Measurements from ENCODE around the gene ANKS1B. TPM values are rescaled to one million over a fixed set of nuclear protein-coding genes. Genes with fewer than 3 reads are reported as not detected.

Gene ANKS1B
- total and polyA plus RNA-seq, 7 donors, result 0.46 to 7.4 (median 3.6) TPM

- Histone ChIP-seq H3K27ac (no peak overlapping the region), H3K9me3 (no peaks in the 10 kb centered on the region), H3K27me3 (ENCODE audit: insufficient read depth in 3 of 3, low read length in 2 of 3) (peaks cover 0 to 4% (median 0%) of the 10 kb centered on the region in 3 donors), H3K36me3 (ENCODE audit: insufficient read depth in 1 of 2, low read depth in 1 of 2) (peaks cover 0 to 2% of the 10 kb centered on the region in 2 donors), H3K4me1 (no peaks in the 10 kb centered on the region), H3K4me3 (no peak overlapping the region)
- no peak for TF ChIP-seq CTCF (IDR thresholded peaks at IDR 0.05)
- WGBS, 3 donors, result 77 to 85% (median 77%) methylated on average over 4 of the region's 4 CpGs
- no peak for ATAC-seq
- intact Hi-C loops (cut with DNase I), result no loop called here
- DNase-seq, result no peak
These were observed 1243.6 kb downstream of the ANKS1B start for GRCh38 chr12:98741196-98741555.

GRCh38 chr12:98740751-98741150 is 1244.0 kb downstream of the ANKS1B start:
- Histone ChIP-seq H3K36me3 (ENCODE audit: insufficient read depth in 1 of 2, low read depth in 1 of 2) (peaks cover 0 to 7% of the 10 kb centered on the region in 2 donors), H3K4me1 (no peaks in the 10 kb centered on the region), H3K9me3 (no peaks in the 10 kb centered on the region), H3K27ac (no peak overlapping the region), H3K27me3 (ENCODE audit: insufficient read depth in 3 of 3, low read length in 2 of 3) (no peaks in the 10 kb centered on the region), H3K4me3 (no peak overlapping the region)
- DNase-seq, result no peak
- no peak for ATAC-seq
- TF ChIP-seq CTCF (IDR thresholded peaks at IDR 0.05), result no peak
- WGBS, 3 donors, result 73 to 80% (median 79%) methylated on average over 1 of the region's 1 CpG
- intact Hi-C loops (cut with DNase I), result no loop called here

GRCh38 chr12:98738539-98738938 is 1246.2 kb downstream of the ANKS1B start:
- WGBS, 3 donors, result 67 to 85% (median 79%) methylated on average over 2 of the region's 2 CpGs
- peaks cover 0 to 22% of the 10 kb centered on the region in 2 donors for H3K36me3 ChIP-seq (ENCODE audit: insufficient read depth in 1 of 2, low read depth in 1 of 2)
- no peak overlapping the region for H3K4me3 ChIP-seq
- ATAC-seq, result no peak
- H3K9me3 ChIP-seq, result no peaks in the 10 kb centered on the region
- no peaks in the 10 kb centered on the region for H3K4me1 ChIP-seq
- H3K27me3 ChIP-seq (ENCODE audit: insufficient read depth in 3 of 3, low read length in 2 of 3), result no peaks in the 10 kb centered on the region
- H3K27ac ChIP-seq, result no peak overlapping the region
- intact Hi-C loops (cut with DNase I), result no loop called here
- TF ChIP-seq CTCF (IDR thresholded peaks at IDR 0.05), result no peak
- no peak for DNase-seq

GRCh38 chr12:98738002-98738401 is 1246.7 kb downstream of the ANKS1B start:
- intact Hi-C loops (cut with DNase I), result no loop called here
- TF ChIP-seq CTCF (IDR thresholded peaks at IDR 0.05), result no peak
- Histone ChIP-seq H3K4me3 (no peak overlapping the region), H3K27ac (no peak overlapping the region), H3K4me1 (no peaks in the 10 kb centered on the region), H3K27me3 (ENCODE audit: insufficient read depth in 3 of 3, low read length in 2 of 3) (no peaks in the 10 kb centered on the region), H3K9me3 (no peaks in the 10 kb centered on the region), H3K36me3 (ENCODE audit: insufficient read depth in 1 of 2, low read depth in 1 of 2) (peaks cover 0 to 28% of the 10 kb centered on the region in 2 donors)
- WGBS, 3 donors, result 77 to 83% (median 82%) methylated on average over 3 of the region's 3 CpGs
- ATAC-seq, result no peak
- no peak for DNase-seq

GRCh38 chr12:98737322-98737712 is 1247.4 kb downstream of the ANKS1B start:
- H3K36me3 ChIP-seq (ENCODE audit: insufficient read depth in 1 of 2, low read depth in 1 of 2), result peaks cover 0 to 35% of the 10 kb centered on the region in 2 donors
- H3K27ac ChIP-seq, result no peak overlapping the region
- TF ChIP-seq CTCF (IDR thresholded peaks at IDR 0.05), result no peak
- intact Hi-C loops (cut with DNase I), result no loop called here
- H3K4me1 ChIP-seq, result no peaks in the 10 kb centered on the region
- no peaks in the 10 kb centered on the region for H3K27me3 ChIP-seq (ENCODE audit: insufficient read depth in 3 of 3, low read length in 2 of 3)
- H3K4me3 ChIP-seq, result no peak overlapping the region
- DNase-seq (no peak), ATAC-seq (no peak)
- 80 to 83% (median 82%) methylated on average over 4 of the region's 4 CpGs for WGBS, 3 donors
- H3K9me3 ChIP-seq, result no peaks in the 10 kb centered on the region
